Mucosa of descending colon (tissue), 3 donors: Measurements from ENCODE around the gene RHCG. TPM values are rescaled to one million over a fixed set of nuclear protein-coding genes. Genes with fewer than 3 reads are reported as not detected.
A peak's percentile ranks its signal among the peaks of the same experiment; 100 is the strongest.

Experiments
- ATAC-seq: fragments of 200-7000 bp; cut with Tn5 transposase; one replicate; pipeline ENCODE4 v1.9.1; 2020; ENCODE audit warnings: mild to moderate bottlenecking, moderate library complexity
- DNase-seq, 3 donors: peaks; one replicate each; pipeline ENCODE4 v3.0.0-alpha.2; 2020
- H3K36me3 ChIP-seq: fragments of 200-600 bp; one replicate; pipeline ENCODE4 v1.8.0; 2021; ENCODE audit warnings: low read depth, mild to moderate bottlenecking
- H3K4me1 ChIP-seq: fragments of 200-600 bp; one replicate; pipeline ENCODE4 v1.8.0; 2021; ENCODE audit warnings: low read depth, mild to moderate bottlenecking
- H3K4me3 ChIP-seq: fragments of 200-600 bp; one replicate; pipeline ENCODE4 v1.8.0; 2021; ENCODE audit warnings: mild to moderate bottlenecking
- H3K9me3 ChIP-seq: fragments of 200-600 bp; one replicate; pipeline ENCODE4 v1.8.0; 2021; ENCODE audit warnings: mild to moderate bottlenecking
- intact Hi-C, 2 donors: fragments of 100-400 bp; cut with DNase I in 1 of 2; cut with micrococcal nuclease in 1 of 2; formaldehyde crosslinking; loops; one replicate each; pipeline versions ENCODE4 v1.11.0 to v1.11.1; 2022; cut with DNase I, micrococcal nuclease
- total RNA-seq, 3 donors: library from RNA; stranded (reverse); fragmentation: NEBNext Ultra II Directional in 2 of 3; extraction: Animal tissue kit (Norgen Biotek cat#: 25700) in 2 of 3; gene quantifications; one replicate each; pipeline versions ENCODE4 v1.2.1 to v1.2.4, GENCODE V29; 2021 to 2023
- TF ChIP-seq, protein P1 (sequence below): fragments of 200-600 bp; IDR thresholded peaks from one replicate; pipeline ENCODE4 v1.8.0; 2022; ENCODE audit warnings: antibody characterized with exemption, mild to moderate bottlenecking
- donor health status: DM: no; HTN: no; CAD: no; lungs with moderate emphysema.
- donor health status: DM: no; HTN: no; CAD: no.
- donor health status: DM: no; HTN: yes; CAD: no.

The RHCG gene
- total RNA-seq, 3 donors from 2014 or later, result 0.98 TPM; not detected in 2

DNA sequence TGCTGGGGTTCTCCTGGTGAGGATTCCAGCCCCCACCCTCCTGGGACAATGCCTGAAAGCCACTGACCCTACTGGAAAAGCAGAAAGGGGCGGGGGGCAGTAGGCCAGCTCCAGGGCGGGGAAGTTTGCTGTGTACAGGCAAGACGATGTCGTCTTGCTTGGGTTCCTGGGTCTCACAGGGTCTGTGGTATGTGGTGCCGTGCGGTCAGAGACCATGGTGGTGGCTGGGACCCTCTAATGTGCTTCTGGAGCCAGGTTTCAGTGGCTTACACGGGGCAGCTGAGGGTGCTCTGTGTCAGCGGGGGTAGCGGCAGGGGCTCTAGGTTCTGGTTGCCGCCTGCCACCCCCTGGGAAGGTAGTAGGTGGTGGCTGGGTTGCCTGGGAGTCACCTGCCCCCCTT lies 54.2 kb downstream of the RHCG start:
- Histone ChIP-seq H3K9me3 (no peaks in the 10 kb centered on the region), H3K4me3 (no peak overlapping the region), H3K36me3 (no peaks in the 10 kb centered on the region), H3K4me1 (no peaks in the 10 kb centered on the region)
- TF ChIP-seq, protein P1, sequence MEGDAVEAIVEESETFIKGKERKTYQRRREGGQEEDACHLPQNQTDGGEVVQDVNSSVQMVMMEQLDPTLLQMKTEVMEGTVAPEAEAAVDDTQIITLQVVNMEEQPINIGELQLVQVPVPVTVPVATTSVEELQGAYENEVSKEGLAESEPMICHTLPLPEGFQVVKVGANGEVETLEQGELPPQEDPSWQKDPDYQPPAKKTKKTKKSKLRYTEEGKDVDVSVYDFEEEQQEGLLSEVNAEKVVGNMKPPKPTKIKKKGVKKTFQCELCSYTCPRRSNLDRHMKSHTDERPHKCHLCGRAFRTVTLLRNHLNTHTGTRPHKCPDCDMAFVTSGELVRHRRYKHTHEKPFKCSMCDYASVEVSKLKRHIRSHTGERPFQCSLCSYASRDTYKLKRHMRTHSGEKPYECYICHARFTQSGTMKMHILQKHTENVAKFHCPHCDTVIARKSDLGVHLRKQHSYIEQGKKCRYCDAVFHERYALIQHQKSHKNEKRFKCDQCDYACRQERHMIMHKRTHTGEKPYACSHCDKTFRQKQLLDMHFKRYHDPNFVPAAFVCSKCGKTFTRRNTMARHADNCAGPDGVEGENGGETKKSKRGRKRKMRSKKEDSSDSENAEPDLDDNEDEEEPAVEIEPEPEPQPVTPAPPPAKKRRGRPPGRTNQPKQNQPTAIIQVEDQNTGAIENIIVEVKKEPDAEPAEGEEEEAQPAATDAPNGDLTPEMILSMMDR, result no peak
- intact Hi-C loops, result no loop called here
- ATAC-seq, result no peak
- DNase-seq, result no peak

DNA sequence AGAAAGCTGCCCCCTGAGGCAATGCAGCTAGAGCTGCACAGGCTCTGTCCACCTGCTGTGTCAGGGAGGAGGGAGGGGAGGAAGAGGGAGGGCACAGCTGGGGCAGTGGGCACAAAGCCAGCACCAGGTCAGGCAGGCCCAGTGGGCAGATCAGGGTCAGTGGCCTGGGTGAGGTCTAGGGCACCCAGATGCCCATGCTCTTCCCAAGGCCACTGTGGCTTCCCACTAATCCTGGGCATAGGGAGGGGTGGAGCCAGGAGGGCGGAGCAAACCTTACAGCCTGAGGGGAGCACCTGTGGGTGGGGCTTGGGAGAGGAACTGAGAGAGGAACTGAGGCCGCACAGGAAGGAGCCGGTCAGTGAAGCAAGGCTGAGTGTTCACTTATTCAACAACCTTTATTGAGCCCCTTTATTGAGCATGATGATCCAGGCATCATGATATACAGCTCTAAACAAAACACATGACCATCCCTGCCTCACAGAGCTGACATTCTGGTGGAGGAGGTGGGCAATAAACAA lies 55.0 kb downstream of the RHCG start:
- intact Hi-C loops, result no loop called here
- Histone ChIP-seq H3K36me3 (no peaks in the 10 kb centered on the region), H3K4me3 (no peak overlapping the region), H3K9me3 (no peaks in the 10 kb centered on the region), H3K4me1 (no peaks in the 10 kb centered on the region)
- TF ChIP-seq, protein P1, result no peak
- ATAC-seq, result peak; percentile 73
- peak in 1 of 3 donors; percentile 10 for DNase-seq

DNA sequence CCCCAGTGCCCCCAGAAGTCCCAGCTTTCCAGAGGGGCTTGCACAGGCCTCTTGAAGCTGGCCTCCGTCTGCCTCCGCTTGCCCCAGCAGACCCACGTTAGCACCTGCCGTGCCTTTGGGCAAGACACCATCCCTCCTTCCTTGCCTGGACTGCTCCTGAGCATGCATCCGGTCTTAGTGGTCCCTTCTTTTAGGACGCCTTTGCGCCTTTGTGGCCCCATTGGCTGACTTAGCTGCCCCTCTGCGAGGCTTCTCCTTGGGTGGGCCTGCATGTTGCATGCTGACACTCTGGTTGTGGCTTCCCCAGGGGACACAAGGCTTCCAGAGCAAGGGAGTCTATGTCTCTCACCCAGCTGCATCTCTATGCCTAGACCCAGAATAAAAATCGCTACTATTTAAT lies 56.6 kb downstream of the RHCG start:
- TF ChIP-seq, protein P1, result no peak
- Histone ChIP-seq H3K9me3 (no peaks in the 10 kb centered on the region), H3K4me1 (no peaks in the 10 kb centered on the region), H3K36me3 (no peaks in the 10 kb centered on the region), H3K4me3 (no peak overlapping the region)
- intact Hi-C loops, result no loop called here
- DNase-seq (no peak), ATAC-seq (no peak)

DNA sequence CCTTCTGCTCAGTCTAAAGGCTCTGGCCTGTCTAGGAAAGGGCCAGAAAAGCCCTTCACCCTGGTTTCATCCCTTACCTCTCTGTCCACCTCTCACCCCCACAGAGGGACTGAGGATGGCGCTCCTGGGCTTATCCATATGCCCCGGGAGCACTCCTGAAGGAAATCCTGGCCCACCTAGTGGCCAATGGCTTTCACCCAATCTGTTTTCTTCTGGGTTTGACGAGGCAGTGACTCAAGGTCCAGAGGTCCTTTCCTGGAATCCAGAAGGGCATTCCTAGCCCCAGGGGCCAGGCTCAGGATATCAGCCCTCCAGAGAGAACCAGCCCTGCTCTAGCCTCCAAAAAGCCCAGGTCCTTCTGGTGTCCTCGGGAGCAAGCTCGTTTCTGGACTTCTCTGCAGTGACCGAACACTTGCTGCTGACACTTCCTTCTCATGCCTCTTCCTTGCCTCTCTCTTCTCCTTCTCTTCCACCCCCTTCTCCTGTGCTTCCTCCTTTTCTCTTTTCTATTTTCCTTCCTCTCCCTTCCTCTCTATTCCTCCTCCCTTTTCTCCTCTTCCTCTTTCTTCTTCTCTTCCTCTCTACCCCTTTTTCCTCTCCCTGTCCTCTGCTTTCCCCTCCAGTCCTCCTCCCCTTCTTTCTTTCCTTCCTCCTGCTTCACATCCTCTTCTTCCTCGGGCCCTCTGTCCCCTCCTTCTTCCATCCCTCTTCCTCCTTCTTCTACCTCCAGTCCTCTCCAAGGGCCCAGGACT lies 59.6 kb downstream of the RHCG start:
- Histone ChIP-seq H3K9me3 (no peaks in the 10 kb centered on the region), H3K4me3 (no peak overlapping the region), H3K36me3 (no peaks in the 10 kb centered on the region), H3K4me1 (no peaks in the 10 kb centered on the region)
- TF ChIP-seq, protein P1, result no peak
- DNase-seq (no peak), ATAC-seq (no peak)
- intact Hi-C loops, result no loop called here

DNA sequence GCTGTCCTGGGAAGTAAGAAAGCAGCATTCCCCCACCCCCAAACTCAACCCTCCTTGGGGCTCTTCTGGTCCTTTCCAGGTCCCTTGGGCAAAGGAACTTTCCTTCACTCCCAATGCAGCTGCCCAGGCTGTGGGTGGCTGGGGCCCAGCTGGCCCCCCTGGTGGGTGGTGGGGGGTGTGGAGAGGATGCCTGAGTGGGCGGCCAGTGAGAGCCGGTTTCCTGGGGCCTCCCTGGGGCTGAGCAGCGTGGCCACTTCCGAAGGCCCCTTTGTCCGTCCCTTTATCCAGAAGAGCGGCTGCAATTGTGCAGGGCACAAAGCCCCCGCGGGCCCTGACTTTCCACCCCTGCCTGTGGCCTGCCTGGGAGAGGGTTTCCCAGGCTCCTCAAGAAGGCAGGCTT lies 61.0 kb downstream of the RHCG start:
- no peak for DNase-seq
- intact Hi-C loops, result no loop called here
- no peaks in the 10 kb centered on the region for H3K4me1 ChIP-seq
- TF ChIP-seq, protein P1, result no peak
- H3K9me3 ChIP-seq, result no peaks in the 10 kb centered on the region
- H3K36me3 ChIP-seq, result no peaks in the 10 kb centered on the region
- no peak for ATAC-seq
- no peak overlapping the region for H3K4me3 ChIP-seq
